ENCODE measurements around the gene AGMAT. TPM values are rescaled to one million over a fixed set of nuclear protein-coding genes. Genes with fewer than 3 reads are reported as not detected.

Gene AGMAT
- total and polyA plus RNA-seq, 2 of the 4 experiments (the other 2 are of a cell fraction): 0.18 to 0.26 TPM

GRCh38 chr1:15618655-15619525 is 34.0 kb upstream of the AGMAT start:
- peaks cover 22% of the 10 kb centered on the region for H4K20me1 ChIP-seq (ENCODE audit: insufficient read depth, low read length)
- peak overlapping the region; percentile 90; the same call in 1 of the 2 replicates for H3K23ac ChIP-seq (ENCODE audit: low read depth, low read length)
- no peaks in the 10 kb centered on the region for H3K27me3 ChIP-seq (ENCODE audit: control insufficient read depth, insufficient read depth, low read length)
- peak overlapping the region; percentile 76; the same call in 1 of the 2 replicates for H3K4me3 ChIP-seq (ENCODE audit: insufficient read depth, low read depth, low read length)
- ATAC-seq (ENCODE audit: low read depth) (no peak), DNase-seq (peak; percentile 79)
- no peak for TF ChIP-seq POLR2A (IDR thresholded peaks at IDR 0.05; ENCODE audit: low read depth, low read length)
- peak; percentile 96 for TF ChIP-seq CEBPB (IDR thresholded peaks at IDR 0.05; ENCODE audit: low read depth, low read length)
- TF ChIP-seq BHLHE40 (IDR thresholded peaks at IDR 0.05; ENCODE audit: low read depth, low read length): peak; percentile 40; the same call in 1 of the 2 replicates
- 0 out of 2 replicates have a peak, but pooled peaks have one; percentile 65 for TF ChIP-seq MXI1 (IDR thresholded peaks at IDR 0.05; ENCODE audit: borderline replicate concordance, low read depth, low read length)
- in situ Hi-C loops (cut with MboI; ENCODE audit: low sequenced_read_pairs): no loop called here
- peak overlapping the region in 1 of 2 experiments; percentile 49; a peak in 1 of 4 replicates for H4K8ac ChIP-seq (ENCODE audit: low read depth in 2 of 2, low read length in 2 of 2)
- peak overlapping the region; percentile 31; the same call in 1 of the 2 replicates for H3K4ac ChIP-seq (ENCODE audit: low read depth, low read length)
- H4K5ac ChIP-seq (ENCODE audit: low read depth, low read length): no peak overlapping the region; the same call in 1 of the 2 replicates
- 0 out of 3 replicates have a peak overlapping the region, but pooled peaks have one; percentile 12 for H2BK15ac ChIP-seq (ENCODE audit: low read depth, low read length)
- peaks cover 9% of the 10 kb centered on the region for H3K4me1 ChIP-seq (ENCODE audit: control insufficient read depth, insufficient read depth, low read length)
- POLR2A ChIA-PET (ENCODE audit: unreplicated experiment): no interaction called here
- peaks cover 11 to 38% of the 10 kb centered on the region in 2 experiments; a peak in 3 of 4 replicates for H3K79me1 ChIP-seq (ENCODE audit: low read depth in 1 of 2, low read length in 2 of 2)
- H3K18ac ChIP-seq (ENCODE audit: low read depth, low read length): peak overlapping the region; percentile 38; the same call in 1 of the 2 replicates
- peak overlapping the region; percentile 87 for H3K4me2 ChIP-seq (ENCODE audit: low read depth, low read length)
- peak overlapping the region; percentile 1; the same call in 1 of the 2 replicates for H2AK5ac ChIP-seq (ENCODE audit: low read depth, low read length)
- CTCF ChIA-PET: interaction anchor here (0.5 to 1.3 kb wide), 3 partner anchors 15 to 40 kb away, joined by 3 to 5 read pairs (median 3); no protein-coding TSS in a partner anchor
- H2BK5ac ChIP-seq (ENCODE audit: low read depth, low read length, poor library complexity, severe bottlenecking): peak overlapping the region; percentile 95
- peak overlapping the region; percentile 31; the same call in 1 of the 2 replicates for H3K14ac ChIP-seq (replicated peaks; ENCODE audit: low read depth, low read length)
- peaks cover 11% of the 10 kb centered on the region; the same call in 1 of the 2 replicates for H3K9me1 ChIP-seq (ENCODE audit: insufficient read depth, low read length)
- no peak overlapping the region for H3K27ac ChIP-seq (ENCODE audit: insufficient read depth, low read length)
- no TSS peak for BruUV-seq (replicated peaks)
- no peaks in the 10 kb centered on the region for H3K36me3 ChIP-seq (ENCODE audit: control insufficient read depth, insufficient read depth, low read length)
- intact Hi-C loops (cut with micrococcal nuclease): loop anchor here (5.0 kb wide), 2 partner anchors 63 to 83 kb away; partner anchors contain the start of gene PLEKHM2
- dilution Hi-C loops (cut with HindIII; ENCODE audit: low sequenced_read_pairs, unreplicated experiment): no loop called here
- peak overlapping the region; percentile 38; the same call in 1 of the 2 replicates for H4K91ac ChIP-seq (ENCODE audit: insufficient read depth, low read depth, low read length)
- H2BK120ac ChIP-seq (ENCODE audit: low read depth, low read length): 0 out of 2 replicates have a peak overlapping the region, but pooled peaks have one; percentile 21
- WGBS, 2 experiments (ENCODE audit: extremely low coverage in 2 of 2, insufficient read length in 1 of 2): 70% methylated on average over 10 of the region's 26 CpGs; no CpG with 5 or more reads in 1 of the 2 experiments
- H2AK9ac ChIP-seq (replicated peaks; ENCODE audit: low read depth, low read length, poor library complexity): no peak overlapping the region
- H3K9me3 ChIP-seq (ENCODE audit: control insufficient read depth, insufficient read depth, low read length): no peaks in the 10 kb centered on the region
- H2AFZ ChIP-seq (replicated peaks; ENCODE audit: low read length, poor library complexity): no peak overlapping the region
- no peak overlapping the region for H2BK20ac ChIP-seq (ENCODE audit: low read depth, low read length)
- peak overlapping the region; percentile 84; the same call in 1 of the 2 replicates for H3K9ac ChIP-seq (ENCODE audit: low read depth, low read length)
- H3K56ac ChIP-seq (ENCODE audit: extremely low read depth, insufficient read depth, low read length): peak overlapping the region; percentile 67; the same call in 1 of the 2 replicates

Data from IMR-90 (cell line).